Measurements from ENCODE around the gene LEPROT. TPM values are rescaled to one million over a fixed set of nuclear protein-coding genes. Genes with fewer than 3 reads are reported as not detected.

Gene LEPROT, protein sequence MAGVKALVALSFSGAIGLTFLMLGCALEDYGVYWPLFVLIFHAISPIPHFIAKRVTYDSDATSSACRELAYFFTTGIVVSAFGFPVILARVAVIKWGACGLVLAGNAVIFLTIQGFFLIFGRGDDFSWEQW
- total RNA-seq: 86.8 TPM

DNA sequence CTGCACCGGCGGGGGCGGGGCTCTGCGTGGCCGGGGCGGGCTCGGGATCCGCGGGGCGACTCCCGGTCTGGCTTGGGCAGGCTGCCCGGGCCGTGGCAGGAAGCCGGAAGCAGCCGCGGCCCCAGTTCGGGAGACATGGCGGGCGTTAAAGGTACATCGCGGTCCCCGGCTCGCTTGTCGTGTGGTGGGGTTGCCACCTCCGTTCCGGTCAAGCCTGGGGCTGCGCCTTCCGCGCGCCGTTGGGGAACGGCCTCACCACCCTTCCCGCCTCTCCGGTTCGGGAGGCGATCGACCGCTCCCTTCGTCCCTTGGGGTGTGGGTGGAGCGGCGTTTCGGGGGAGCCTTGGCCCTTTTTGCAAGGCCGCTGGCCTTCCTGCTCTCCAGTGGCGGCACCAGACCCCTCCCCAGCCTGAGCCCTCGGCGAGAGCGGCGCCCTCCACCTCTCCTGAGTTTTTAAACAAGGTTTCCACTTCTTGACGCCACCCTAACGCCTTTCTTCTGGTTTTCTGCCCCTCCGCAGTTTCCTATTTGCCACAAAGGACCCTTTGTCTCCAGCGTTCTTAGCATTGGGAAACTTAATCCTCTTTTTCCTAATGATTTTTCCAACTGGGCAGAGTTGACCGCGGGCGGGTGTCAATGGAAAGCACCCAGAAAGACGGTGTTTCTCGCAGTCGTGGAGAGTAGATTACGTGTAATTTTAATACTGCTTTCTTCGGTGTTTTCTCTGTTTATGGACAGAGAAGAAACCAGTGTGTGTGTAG lies at the start of gene LEPROT, which contains the start of gene LEPR:
LEPROT (plus strand) TSS at position 79 of the 761 bp plus-strand sequence; CDS start at position 136, 57 bp downstream.
LEPR (plus strand) TSS at position 79 of the 761 bp plus-strand sequence. CDS start 144,898 bp downstream, outside the sequence.

Other genes with a start within 250 kb of the LEPROT start
- 46.5 TPM for gene DNAJC6, start 111.1 kb upstream of the LEPROT start, total RNA-seq
- gene LEPR, start within 50 bp of the LEPROT start, total RNA-seq: 73.2 TPM

All from camera-type eye (tissue), 1 donor.